Mammary epithelial cell (primary cell): Measurements from ENCODE around the gene MAPK4.

Experiments
- CTCF ChIP-seq, 2 donors: IDR thresholded peaks in 1 of 2; conservative IDR thresholded peaks in 1 of 2; 2 replicates each; pipeline ENCODE4 v1.5.1; 2011 to 2012; ENCODE audit warnings: inconsistent platforms in 2 of 2, low read length in 2 of 2, mild to moderate bottlenecking in 2 of 2, control low read depth in 1 of 2, low read depth in 1 of 2; ENCODE audit not compliant: insufficient read depth in 1 of 2; ENCODE audit errors: extremely low read depth in 1 of 2
- EZH2 ChIP-seq: IDR thresholded peaks from 2 replicates; pipeline ENCODE4 v1.6.1; 2012; ENCODE audit warnings: low read length, inconsistent platforms, borderline replicate concordance

GRCh38 chr18:50748243-50749229 lies 188.6 kb downstream of the MAPK4 start:
- TF ChIP-seq CTCF (conservative IDR thresholded peaks at IDR 0.05 in 1 of 2, IDR thresholded peaks at IDR 0.05 in 1 of 2; ENCODE audit: extremely low read depth in 1 of 2, insufficient read depth in 1 of 2, low read depth in 1 of 2, low read length in 2 of 2) = no peak
- no peak for TF ChIP-seq EZH2
